Measurements from ENCODE around the gene BACH1. TPM values are rescaled to one million over a fixed set of nuclear protein-coding genes. Genes with fewer than 3 reads are reported as not detected.
"Not testable (repeated sequence)": the region's sequence is repeated elsewhere in the genome, so short reads cannot be mapped to it uniquely, and the experiment has no call there.

Gene BACH1
- total and polyA plus RNA-seq, 2 donors (not counting 1 experiment from before 2014, with no cell fraction given) = 10.1 to 221 TPM

- H3K4me3 ChIP-seq (ENCODE audit: control extremely low read depth in 1 of 5, extremely low read depth in 1 of 5, insufficient read depth in 1 of 5, low read depth in 2 of 5, low read length in 4 of 5); POLR2A ChIA-PET; H3K27ac Mint-ChIP-seq; H3K4me2 ChIP-seq (replicated peaks; ENCODE audit: low read depth, low read length, poor library complexity, severe bottlenecking); H3K27ac ChIP-seq (ENCODE audit: low read length in 2 of 2); H4K20me1 ChIP-seq (ENCODE audit: control insufficient read depth, insufficient read depth, low read length, poor library complexity, severe bottlenecking); CTCF ChIA-PET; H3K27me3 Mint-ChIP-seq; H3K4me1 ChIP-seq (ENCODE audit: control insufficient read depth in 2 of 2, insufficient read depth in 2 of 2, low read length in 2 of 2); H2AFZ ChIP-seq (ENCODE audit: insufficient read depth, low read depth, low read length, poor library complexity, severe bottlenecking); H3K9ac ChIP-seq (ENCODE audit: low read length); H3K4me3 Mint-ChIP-seq; intact Hi-C loops (cut with micrococcal nuclease); H3K27me3 ChIP-seq (replicated peaks in 1 of 4; ENCODE audit: control extremely low read depth in 1 of 4, control insufficient read depth in 3 of 4, insufficient read depth in 4 of 4, low read length in 3 of 4); H3K79me2 ChIP-seq (ENCODE audit: control insufficient read depth, insufficient read depth, low read length); ATAC-seq (ENCODE audit: low read depth); DNase-seq: not testable (repeated sequence)
- Mint-ChIP-seq H3K9me3 (ENCODE audit: insufficient read depth) (peaks cover 13% of the 10 kb centered on the region), H3K4me1 (peaks cover 13% of the 10 kb centered on the region)
- Histone ChIP-seq H3K9me3 (ENCODE audit: control extremely low read depth in 1 of 3, control insufficient read depth in 2 of 3, insufficient read depth in 1 of 3, low read length in 2 of 3) (peaks cover 1 to 14% (median 12%) of the 10 kb centered on the region in 3 donors), H3K36me3 (replicated peaks in 1 of 2; ENCODE audit: control extremely low read depth in 1 of 2, control insufficient read depth in 1 of 2, extremely low read depth in 1 of 2, insufficient read depth in 2 of 2, low read length in 1 of 2) (peaks cover 7 to 16% of the 10 kb centered on the region in 2 experiments)
- no CpG with 5 or more reads among the region's 4 CpGs for WGBS (ENCODE audit: insufficient coverage)
Measured at GRCh38 chr21:29356810-29357209, 58.1 kb downstream of the BACH1 start.

GRCh38 chr21:29359718-29360117 lies 61.0 kb downstream of the BACH1 start:
- POLR2A ChIA-PET = no interaction called here
- WGBS (ENCODE audit: insufficient coverage) = 100% methylated on average over 1 of the region's 3 CpGs
- peaks cover 13% of the 10 kb centered on the region for H3K4me1 Mint-ChIP-seq
- Histone ChIP-seq H4K20me1 (ENCODE audit: control insufficient read depth, insufficient read depth, low read length, poor library complexity, severe bottlenecking) (no peaks in the 10 kb centered on the region), H3K4me3 (ENCODE audit: control extremely low read depth in 1 of 5, extremely low read depth in 1 of 5, insufficient read depth in 1 of 5, low read depth in 2 of 5, low read length in 4 of 5) (no peak overlapping the region), H3K4me2 (replicated peaks; ENCODE audit: low read depth, low read length, poor library complexity, severe bottlenecking) (no peak overlapping the region), H3K4me1 (ENCODE audit: control insufficient read depth in 2 of 2, insufficient read depth in 2 of 2, low read length in 2 of 2) (peaks cover 0 to 5% of the 10 kb centered on the region in 2 donors), H3K9ac (ENCODE audit: low read length) (no peak overlapping the region), H2AFZ (ENCODE audit: insufficient read depth, low read depth, low read length, poor library complexity, severe bottlenecking) (no peak overlapping the region), H3K9me3 (ENCODE audit: control extremely low read depth in 1 of 3, control insufficient read depth in 2 of 3, insufficient read depth in 1 of 3, low read length in 2 of 3) (peaks cover 0 to 10% (median 7%) of the 10 kb centered on the region in 3 donors), H3K79me2 (ENCODE audit: control insufficient read depth, insufficient read depth, low read length) (no peaks in the 10 kb centered on the region), H3K27me3 (replicated peaks in 1 of 4; ENCODE audit: control extremely low read depth in 1 of 4, control insufficient read depth in 3 of 4, insufficient read depth in 4 of 4, low read length in 3 of 4) (no peaks in the 10 kb centered on the region), H3K36me3 (replicated peaks in 1 of 2; ENCODE audit: control extremely low read depth in 1 of 2, control insufficient read depth in 1 of 2, extremely low read depth in 1 of 2, insufficient read depth in 2 of 2, low read length in 1 of 2) (peaks cover 7 to 13% of the 10 kb centered on the region in 2 experiments), H3K27ac (ENCODE audit: low read length in 2 of 2) (no peak overlapping the region)
- CTCF ChIA-PET = interaction anchor here (0.9 to 2.4 kb wide), 4 partner anchors 10 to 164 kb away, joined by 3 to 14 read pairs (median 4); no protein-coding TSS in a partner anchor
- no peak for TF ChIP-seq EZH2 (IDR thresholded peaks at IDR 0.05; ENCODE audit: borderline replicate concordance, insufficient read depth, low read depth, low read length, poor library complexity, severe bottlenecking)
- no peak for TF ChIP-seq CTCF (IDR thresholded peaks at IDR 0.05)
- ATAC-seq (ENCODE audit: low read depth) = no peak
- H3K9me3 Mint-ChIP-seq (ENCODE audit: insufficient read depth) = peaks cover 3% of the 10 kb centered on the region
- DNase-seq = no peak
- H3K27ac Mint-ChIP-seq = no peak overlapping the region
- no peaks in the 10 kb centered on the region for H3K27me3 Mint-ChIP-seq
- intact Hi-C loops (cut with micrococcal nuclease) = loop anchor here (2.0 kb wide), 1 partner anchor 13 kb away; no protein-coding TSS in a partner anchor
- no peak overlapping the region for H3K4me3 Mint-ChIP-seq

Measured in B cell (primary cell).